GM18870 (cell line): ENCODE measurements around the gene SULT1B1.
"Not testable (repeated sequence)": the region's sequence is repeated elsewhere in the genome, so short reads cannot be mapped to it uniquely, and the experiment has no call there.

Source experiments
- ATAC-seq: cut with Tn5 transposase; IDR thresholded peaks from one replicate; pipeline ENCODE4 v1.9.1; 2021; ENCODE audit warnings: moderate library complexity; ENCODE audit not compliant: unreplicated experiment

The SULT1B1 gene

DNA sequence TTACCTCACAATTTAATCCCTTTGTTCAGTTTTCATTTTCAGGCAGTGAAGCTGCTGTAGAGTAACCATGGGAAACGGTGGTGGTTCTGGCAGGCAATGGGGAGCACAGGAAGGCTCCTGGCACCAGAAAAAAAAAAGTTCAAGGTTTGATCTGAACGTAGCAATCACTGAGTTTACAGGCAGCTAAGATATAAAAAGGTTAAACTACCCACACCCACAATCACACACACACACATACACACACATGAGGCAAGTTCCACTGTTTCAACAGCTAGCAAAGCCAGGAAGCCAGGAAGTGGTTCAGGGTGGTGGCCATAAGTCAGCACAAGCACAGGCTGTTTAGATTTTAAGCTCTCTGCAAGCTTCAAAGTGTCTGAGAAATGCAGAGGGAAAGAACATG is at the start of gene SULT1B1:
Gene SULT1B1 (minus strand): TSS at position 166 of the 400 bp plus-strand sequence. CDS start 5,403 bp downstream, outside the sequence.
- no peak for ATAC-seq

GRCh38 chr4:69800599-69800998 is 40.2 kb upstream of the SULT1B1 start:
- no peak for ATAC-seq

- no peak for ATAC-seq
Measured at GRCh38 chr4:69799337-69799736, 38.9 kb upstream of the SULT1B1 start.

- ATAC-seq: no peak
Measured at GRCh38 chr4:69793732-69794131, 33.3 kb upstream of the SULT1B1 start.

GRCh38 chr4:69787879-69788278 is 27.5 kb upstream of the SULT1B1 start:
- ATAC-seq: no peak

DNA sequence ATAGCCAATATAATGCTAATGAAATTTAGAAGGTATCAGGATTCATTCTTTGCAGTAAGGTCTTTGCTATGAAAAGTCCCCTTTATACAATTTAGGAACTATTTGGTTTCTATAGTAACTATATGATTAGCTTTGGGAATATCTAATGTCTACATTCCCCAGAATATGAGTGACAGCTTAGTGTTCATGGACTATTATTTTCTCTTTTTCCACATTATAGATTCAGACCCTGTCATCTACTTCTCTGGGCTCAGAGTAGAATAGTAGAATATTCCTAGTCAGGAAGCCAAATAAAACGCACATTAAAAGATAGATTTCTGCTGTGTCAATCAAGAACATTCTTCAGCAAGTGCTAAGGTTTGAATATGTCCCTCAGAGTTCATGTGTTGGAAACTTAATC is 26.1 kb upstream of the SULT1B1 start:
- no peak for ATAC-seq

GRCh38 chr4:69785211-69785831 is 24.9 kb upstream of the SULT1B1 start:
- no peak for ATAC-seq

- no peak for ATAC-seq
Measured at GRCh38 chr4:69782651-69783310, 22.4 kb upstream of the SULT1B1 start.

- ATAC-seq: no peak
Measured at GRCh38 chr4:69781458-69782418, 21.3 kb upstream of the SULT1B1 start.

DNA sequence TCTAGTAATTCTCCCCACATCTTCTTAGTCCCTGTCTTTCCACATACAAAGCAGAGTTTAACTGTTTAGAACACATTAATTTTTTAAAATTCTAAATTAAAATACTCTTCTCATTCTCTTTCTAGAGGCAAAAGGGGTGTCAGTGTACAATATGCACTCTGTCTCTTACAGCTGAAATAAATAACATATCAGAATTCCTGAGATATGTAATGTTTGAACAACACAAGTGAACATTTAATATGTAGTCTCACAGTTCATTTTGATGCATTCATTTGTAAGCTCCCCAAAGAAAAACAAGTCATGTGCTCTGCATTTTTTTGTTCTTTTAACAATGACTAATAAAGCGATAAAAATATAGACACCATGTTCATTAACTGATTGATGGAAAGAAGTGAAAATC is 19.7 kb upstream of the SULT1B1 start:
- no peak for ATAC-seq

GRCh38 chr4:69776696-69777095 is 16.3 kb upstream of the SULT1B1 start:
- ATAC-seq: no peak

DNA sequence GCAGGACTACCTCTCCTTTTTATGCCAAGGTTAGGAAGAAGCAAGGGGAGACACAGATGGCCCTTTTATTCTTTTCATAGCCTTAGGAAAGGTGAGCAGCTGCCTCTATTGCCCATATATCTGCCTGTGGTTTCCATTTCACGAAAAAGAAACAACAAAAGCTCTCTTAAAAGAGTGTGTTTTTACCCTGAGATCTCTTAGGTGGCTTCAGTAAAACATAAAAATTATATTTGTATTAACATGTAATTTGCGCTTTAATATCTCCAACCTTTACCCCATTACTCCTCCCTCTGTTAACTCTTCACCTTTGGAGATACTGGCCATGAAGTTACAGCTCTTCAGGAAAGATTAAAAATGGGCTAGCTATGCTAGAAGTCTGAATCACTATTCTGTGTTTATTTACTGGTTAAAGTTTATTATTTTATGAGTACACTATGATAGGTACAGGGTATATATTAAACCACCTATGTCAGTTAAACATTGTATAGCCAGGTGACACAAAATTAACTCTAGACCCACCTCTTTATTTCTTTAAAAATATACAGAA is 15.0 kb upstream of the SULT1B1 start:
- no peak for ATAC-seq

GRCh38 chr4:69773484-69773883 is 13.1 kb upstream of the SULT1B1 start:
- ATAC-seq: no peak

GRCh38 chr4:69768554-69768953 is 8.1 kb upstream of the SULT1B1 start:
- not testable (repeated sequence) for ATAC-seq

- no peak for ATAC-seq
Measured at GRCh38 chr4:69765751-69766150, 5.3 kb upstream of the SULT1B1 start.

- no peak for ATAC-seq
Measured at GRCh38 chr4:69764311-69764710, 3.9 kb upstream of the SULT1B1 start.

DNA sequence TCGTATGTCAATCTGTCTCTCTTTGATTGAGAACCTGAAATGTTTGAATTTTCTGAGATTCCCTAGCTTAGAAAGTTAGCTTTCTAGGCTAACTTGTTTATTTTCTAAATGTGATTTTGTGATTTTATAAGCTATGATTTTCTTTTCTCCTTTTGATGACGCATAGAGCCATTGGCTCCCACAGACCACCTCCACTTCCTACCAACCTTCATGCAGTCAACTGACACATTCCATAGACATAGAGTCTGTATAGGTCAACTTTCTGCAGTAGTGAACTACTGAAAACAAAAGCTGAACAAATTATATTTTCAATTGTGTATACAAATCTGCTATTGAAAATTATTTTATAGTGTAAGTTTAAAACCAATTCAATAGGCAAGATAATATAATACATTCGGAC is 2.8 kb upstream of the SULT1B1 start:
- no peak for ATAC-seq

DNA sequence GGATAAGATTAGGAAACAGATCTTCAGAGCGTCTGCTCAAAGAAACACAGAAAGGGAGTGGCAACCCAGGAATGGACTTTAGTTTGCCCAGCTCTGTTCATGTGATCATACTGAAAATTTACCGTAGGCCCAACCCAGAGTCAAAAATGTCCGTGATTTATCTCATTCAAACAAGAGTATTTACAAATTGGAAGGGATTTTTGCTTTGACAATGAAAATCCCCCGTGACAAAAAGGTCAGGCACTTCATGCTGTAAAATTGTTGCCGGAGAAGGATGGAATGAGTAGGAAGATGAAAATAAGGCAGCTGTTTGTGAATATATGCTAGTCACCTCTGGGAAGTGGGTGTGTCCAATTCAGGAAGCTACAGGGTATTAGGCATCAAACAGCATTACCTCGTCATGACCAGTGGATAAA is 1.2 kb downstream of the SULT1B1 start:
- ATAC-seq: no peak

DNA sequence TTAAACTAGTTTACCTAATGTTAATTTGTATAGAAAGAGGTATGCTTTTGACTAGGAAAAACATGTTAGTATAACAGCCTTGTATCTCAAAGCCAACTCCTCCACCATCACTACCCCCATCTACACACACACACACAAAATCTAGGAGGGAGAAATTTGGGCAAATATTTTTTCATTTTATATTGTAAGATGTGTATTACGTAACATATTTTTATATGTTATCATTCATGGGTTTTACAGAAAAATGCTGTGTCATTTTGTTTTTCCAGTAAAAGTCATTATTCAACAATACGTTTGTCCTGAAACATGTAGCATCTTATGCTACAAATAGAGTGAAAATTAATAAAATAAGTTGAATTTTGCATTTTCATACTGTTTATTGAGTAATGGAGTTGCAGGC is 3.0 kb downstream of the SULT1B1 start:
- ATAC-seq: no peak

DNA sequence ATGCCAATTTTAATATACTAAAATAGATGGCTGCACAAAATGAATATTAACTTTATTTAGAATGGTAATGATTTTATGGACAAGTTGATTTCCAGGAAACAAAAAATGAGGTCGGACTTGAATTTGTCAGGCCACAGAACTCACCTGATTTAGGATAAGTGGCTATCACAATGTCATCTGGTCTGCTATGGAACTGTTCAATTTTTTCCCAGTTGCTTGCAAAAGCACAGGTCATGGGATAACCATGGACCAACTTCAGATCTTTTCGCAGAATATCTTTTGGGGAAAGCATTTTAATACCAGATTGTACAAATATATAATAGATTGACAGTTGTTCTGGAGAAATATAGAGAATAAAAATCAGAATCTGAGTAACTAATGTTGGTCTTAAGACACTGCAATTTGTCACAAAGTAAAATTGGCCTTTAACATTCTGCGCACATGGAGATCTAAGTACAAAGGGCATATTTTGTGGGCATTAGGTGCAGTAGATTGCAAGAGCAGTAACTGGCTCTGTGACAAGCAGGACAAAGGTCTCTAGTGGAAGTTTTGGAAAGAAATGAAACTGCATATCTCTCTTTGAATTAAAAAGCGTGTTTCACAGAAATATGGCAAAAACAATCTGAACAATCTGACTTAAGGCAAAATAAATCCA is 5.4 kb downstream of the SULT1B1 start:
- ATAC-seq: no peak

GRCh38 chr4:69753686-69754085 is 6.7 kb downstream of the SULT1B1 start:
- no peak for ATAC-seq
